Prostate gland (tissue), 2 donors: ENCODE data around the gene MAF. TPM values are rescaled to one million over a fixed set of nuclear protein-coding genes. Genes with fewer than 3 reads are reported as not detected.

Source experiments
- DNase-seq: peaks from one replicate; pipeline ENCODE4 v3.0.0-alpha.2; 2019; ENCODE audit warnings: low spot score
- H3K27ac ChIP-seq, 2 donors: fragments of 200-600 bp; sonication (generic); 2 replicates each; pipeline ENCODE4 v1.5.1; 2017 to 2019
- H3K27me3 ChIP-seq: fragments of 200-600 bp; sonication (generic); replicated peaks from 2 replicates; pipeline ENCODE4 v1.5.1; 2019; ENCODE audit not compliant: insufficient read depth
- H3K36me3 ChIP-seq, 2 donors: fragments of 200-600 bp; sonication (generic); 1 replicate in 1 of 2; 2 replicates in 1 of 2; pipeline versions ENCODE4 v1.5.1 to v1.8.1; 2017 to 2019
- H3K4me1 ChIP-seq: fragments of 200-600 bp; sonication (generic); replicated peaks from 2 replicates; pipeline ENCODE4 v1.5.1; 2019
- H3K4me3 ChIP-seq, 2 donors: fragments of 200-600 bp; sonication (generic); 2 replicates each; pipeline ENCODE4 v1.5.1; 2017 to 2019
- H3K9me3 ChIP-seq: fragments of 200-600 bp; sonication (generic); 2 replicates; pipeline ENCODE4 v1.5.1; 2017
- POLR2A ChIP-seq: fragments of 450-650 bp; IDR thresholded peaks from one replicate; pipeline ENCODE4 v1.6.1; 2016; ENCODE audit warnings: antibody characterized with exemption, mild to moderate bottlenecking
- POLR2AphosphoS5 ChIP-seq: sonication (generic); formaldehyde crosslinking; IDR thresholded peaks from one replicate; pipeline ENCODE4 v1.6.1; 2017; ENCODE audit warnings: antibody characterized with exemption
- WGBS: methylation state at CpG from one replicate; pipeline ENCODE4 v1.1.5; 2018; 5-methylcytosine and 5-hydroxymethylcytosine counted together
- intact Hi-C: fragments of 100-400 bp; cut with DNase I; formaldehyde crosslinking; loops from one replicate; pipeline ENCODE4 v1.14.2; 2022
- total RNA-seq, 2 donors: library from RNA; depleted of rRNA; stranded (reverse); fragments of >200 nt; gene quantifications; one replicate each; pipeline ENCODE4 v1.1.0, GENCODE V29; 2016
- TF ChIP-seq, protein P1 (sequence below), 4 experiments: fragments of 200-600 bp in 2 of 4; fragments of 450-650 bp in 2 of 4; sonication (generic) in 2 of 4; IDR thresholded peaks; 1 replicate in 3 of 4; 2 replicates in 1 of 4; pipeline ENCODE4 v1.5.1; 2016 to 2019; ENCODE audit warnings: antibody characterized with exemption in 4 of 4, mild to moderate bottlenecking in 2 of 4, moderate library complexity in 2 of 4

MAF gene
- total RNA-seq, 2 donors from 2014 or later: 91.4 to 131 TPM

DNA sequence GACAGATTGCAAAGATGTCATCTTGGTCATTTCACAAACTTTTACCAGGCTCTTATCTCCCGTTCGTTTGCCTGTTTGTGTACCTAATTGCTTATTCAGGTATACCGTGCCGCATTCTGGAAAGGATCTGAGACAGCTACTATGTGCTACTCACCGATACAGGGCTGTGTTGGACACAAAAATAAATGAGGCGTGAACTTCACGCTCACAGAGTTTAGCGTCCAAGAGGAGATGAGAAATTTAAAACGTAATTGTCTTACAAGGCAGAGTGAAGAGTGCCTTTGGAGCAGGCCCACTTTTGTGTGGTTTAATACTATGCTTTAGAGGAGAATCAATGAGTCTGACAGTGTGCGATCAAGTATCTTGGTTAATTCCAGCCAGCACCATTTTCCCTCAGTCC lies 26.7 kb downstream of the MAF start:
- H3K27ac ChIP-seq: no peak overlapping the region
- no peaks in the 10 kb centered on the region for H3K4me1 ChIP-seq
- TF ChIP-seq POLR2AphosphoS5 (no peak), POLR2A (no peak)
- TF ChIP-seq, protein P1, sequence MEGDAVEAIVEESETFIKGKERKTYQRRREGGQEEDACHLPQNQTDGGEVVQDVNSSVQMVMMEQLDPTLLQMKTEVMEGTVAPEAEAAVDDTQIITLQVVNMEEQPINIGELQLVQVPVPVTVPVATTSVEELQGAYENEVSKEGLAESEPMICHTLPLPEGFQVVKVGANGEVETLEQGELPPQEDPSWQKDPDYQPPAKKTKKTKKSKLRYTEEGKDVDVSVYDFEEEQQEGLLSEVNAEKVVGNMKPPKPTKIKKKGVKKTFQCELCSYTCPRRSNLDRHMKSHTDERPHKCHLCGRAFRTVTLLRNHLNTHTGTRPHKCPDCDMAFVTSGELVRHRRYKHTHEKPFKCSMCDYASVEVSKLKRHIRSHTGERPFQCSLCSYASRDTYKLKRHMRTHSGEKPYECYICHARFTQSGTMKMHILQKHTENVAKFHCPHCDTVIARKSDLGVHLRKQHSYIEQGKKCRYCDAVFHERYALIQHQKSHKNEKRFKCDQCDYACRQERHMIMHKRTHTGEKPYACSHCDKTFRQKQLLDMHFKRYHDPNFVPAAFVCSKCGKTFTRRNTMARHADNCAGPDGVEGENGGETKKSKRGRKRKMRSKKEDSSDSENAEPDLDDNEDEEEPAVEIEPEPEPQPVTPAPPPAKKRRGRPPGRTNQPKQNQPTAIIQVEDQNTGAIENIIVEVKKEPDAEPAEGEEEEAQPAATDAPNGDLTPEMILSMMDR (IDR thresholded peaks at IDR 0.05): no peak
- H3K4me3 ChIP-seq: no peak overlapping the region
- no peaks in the 10 kb centered on the region for H3K36me3 ChIP-seq
- intact Hi-C loops: no loop called here
- H3K27me3 ChIP-seq: no peaks in the 10 kb centered on the region
- WGBS: 84% methylated on average over 10 of the region's 10 CpGs
- no peaks in the 10 kb centered on the region for H3K9me3 ChIP-seq
- DNase-seq: no peak

DNA sequence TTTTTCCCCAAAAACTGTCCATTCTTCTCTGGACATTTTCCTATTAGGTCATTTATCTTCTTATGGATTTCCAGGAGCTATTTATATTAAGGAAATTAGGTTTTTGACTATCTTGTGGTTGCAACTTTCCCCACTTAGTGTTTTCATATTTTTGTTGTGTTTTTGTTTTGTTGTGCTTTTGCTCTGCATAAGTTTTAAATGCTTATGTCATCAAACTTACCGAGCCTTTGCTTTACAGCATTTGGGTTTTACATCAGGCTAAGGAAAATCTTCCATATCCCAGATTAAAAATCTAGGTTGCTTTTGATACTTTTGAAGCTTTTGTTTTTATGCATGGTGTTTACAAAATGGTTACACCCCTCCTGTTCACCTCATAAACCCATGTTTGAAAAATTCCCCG lies 27.5 kb downstream of the MAF start:
- H3K27me3 ChIP-seq: no peaks in the 10 kb centered on the region
- intact Hi-C loops: no loop called here
- no peak for DNase-seq

DNA sequence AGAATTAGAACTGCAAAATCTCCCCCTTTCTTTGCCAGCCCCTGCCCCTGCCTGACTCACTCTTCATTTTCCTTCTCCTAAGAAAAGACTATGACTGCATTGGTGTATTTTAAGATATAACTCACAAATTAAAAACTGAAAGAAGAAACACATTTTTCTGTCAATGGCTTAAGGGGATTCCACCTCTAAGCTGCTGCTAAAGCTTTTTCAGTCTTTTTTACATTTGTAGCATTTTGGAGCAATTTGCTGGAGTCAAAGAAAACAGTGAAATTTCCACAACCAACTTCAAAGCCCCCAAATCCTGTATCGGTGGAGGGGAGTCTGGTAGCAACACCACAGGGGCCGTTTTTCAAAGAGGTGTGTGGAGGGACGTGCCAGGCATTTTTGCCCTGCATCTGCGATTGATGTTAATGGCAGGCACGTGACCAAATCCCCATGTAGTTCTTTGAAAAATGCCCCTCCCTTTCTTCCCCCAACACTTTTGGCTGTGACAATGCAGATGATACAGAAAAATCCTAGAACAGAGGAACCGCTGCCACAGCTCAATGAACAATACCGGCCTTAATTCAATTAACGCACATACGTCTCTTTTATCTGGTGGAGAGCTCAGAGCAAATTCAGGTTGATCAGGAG lies 28.5 kb downstream of the MAF start:
- Histone ChIP-seq H3K9me3 (no peaks in the 10 kb centered on the region), H3K36me3 (no peaks in the 10 kb centered on the region), H3K4me1 (no peaks in the 10 kb centered on the region), H3K27ac (no peak overlapping the region), H3K4me3 (no peak overlapping the region), H3K27me3 (no peaks in the 10 kb centered on the region)
- no peak for TF ChIP-seq POLR2A
- TF ChIP-seq POLR2AphosphoS5: no peak
- TF ChIP-seq, protein P1 (IDR thresholded peaks at IDR 0.05): no peak
- WGBS: 55% methylated on average over 9 of the region's 9 CpGs
- intact Hi-C loops: no loop called here
- no peak for DNase-seq

More for the DNA sequence above, 27.5 kb downstream of the MAF start:
- TF ChIP-seq POLR2A (no peak), POLR2AphosphoS5 (no peak)
- TF ChIP-seq, protein P1 (IDR thresholded peaks at IDR 0.05): no peak
- Histone ChIP-seq H3K9me3 (no peaks in the 10 kb centered on the region), H3K4me3 (no peak overlapping the region), H3K27ac (no peak overlapping the region), H3K36me3 (no peaks in the 10 kb centered on the region), H3K4me1 (no peaks in the 10 kb centered on the region)
- 77% methylated on average over 2 of the region's 2 CpGs for WGBS

DNA sequence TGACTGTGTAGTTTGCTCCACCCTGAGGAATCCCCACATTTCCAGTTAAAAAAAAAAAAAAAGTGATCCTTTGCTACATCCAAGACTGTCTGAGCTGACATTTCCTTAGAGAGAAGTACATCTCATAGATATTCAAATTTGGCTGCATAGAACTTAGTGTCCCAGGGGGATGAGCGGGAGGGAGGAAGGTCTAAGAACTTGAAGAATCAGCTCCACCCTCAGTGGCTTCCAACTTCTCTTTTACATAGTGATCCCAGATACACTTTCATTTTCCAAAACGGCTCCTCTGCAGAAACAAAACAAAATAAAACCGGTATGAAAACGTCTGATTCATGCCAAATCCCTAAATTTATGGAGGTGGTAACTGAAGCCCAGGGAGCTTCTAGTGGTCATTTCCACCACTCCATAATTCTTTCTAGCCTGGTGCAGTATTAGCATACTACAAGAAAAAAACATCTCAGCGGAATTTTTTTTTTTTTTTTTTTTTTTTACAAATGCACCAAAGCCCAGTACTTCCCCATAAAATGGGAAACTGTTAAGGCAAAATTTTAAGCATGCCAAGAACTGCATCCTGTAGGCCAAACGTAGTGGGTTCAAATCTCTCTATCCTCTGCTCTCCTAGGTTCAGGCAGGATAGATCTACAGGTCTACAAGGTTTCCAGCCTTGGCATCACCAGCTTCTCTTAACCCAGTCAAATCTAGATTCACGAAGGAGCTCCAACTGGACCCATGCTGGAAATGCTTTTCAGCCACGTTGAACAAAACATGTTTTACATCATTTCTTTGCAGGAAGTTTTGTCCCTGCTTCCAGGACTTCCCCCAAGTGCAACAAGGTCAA lies 29.3 kb downstream of the MAF start:
- Histone ChIP-seq H3K4me3 (no peak overlapping the region), H3K36me3 (no peaks in the 10 kb centered on the region), H3K4me1 (no peaks in the 10 kb centered on the region), H3K27me3 (no peaks in the 10 kb centered on the region), H3K9me3 (no peaks in the 10 kb centered on the region), H3K27ac (no peak overlapping the region)
- 44% methylated on average over 8 of the region's 8 CpGs for WGBS
- intact Hi-C loops: no loop called here
- TF ChIP-seq, protein P1 (IDR thresholded peaks at IDR 0.05): no peak
- TF ChIP-seq POLR2AphosphoS5 (no peak), POLR2A (no peak)
- DNase-seq: no peak
